ENCODE measurements around the gene FGD5. TPM values are rescaled to one million over a fixed set of nuclear protein-coding genes. Genes with fewer than 3 reads are reported as not detected.

Gene FGD5
- total and polyA plus RNA-seq, 4 experiments from 2014 or later = 0.06 TPM; not detected in 3

GRCh38 chr3:14823393-14823792, 4.6 kb downstream of the FGD5 start:
- Mint-ChIP-seq H3K9me3 (no peaks in the 10 kb centered on the region), H3K36me3 (no peaks in the 10 kb centered on the region), H3K4me3 (no peak overlapping the region), H3K27me3 (peaks cover 2 to 18% of the 10 kb centered on the region in 2 donors), H3K4me1 (no peaks in the 10 kb centered on the region), H3K27ac (no peak overlapping the region)
- H3K27me3 ChIP-seq (ENCODE audit: insufficient read depth, low read length) = peaks cover 5% of the 10 kb centered on the region
- H3K4me3 ChIP-seq (ENCODE audit: low read length in 2 of 2) = no peak overlapping the region
- CTCF ChIA-PET (ENCODE audit: partially characterized antibody) = interaction anchor here (0.8 kb wide), 1 partner anchor 16 kb away, joined by 3 read pairs; no protein-coding TSS in a partner anchor
- H3K9me3 ChIP-seq (ENCODE audit: control insufficient read depth in 1 of 2, low read length in 2 of 2) = no peaks in the 10 kb centered on the region
- POLR2A ChIA-PET (ENCODE audit: partially characterized antibody) = no interaction called here
- DNase-seq = no peak
- no peaks in the 10 kb centered on the region for H3K36me3 ChIP-seq (ENCODE audit: insufficient read depth, low read length)
- no peak overlapping the region for H3K27ac ChIP-seq (ENCODE audit: low read depth, low read length)
- intact Hi-C loops (cut with micrococcal nuclease) = no loop called here
- no peaks in the 10 kb centered on the region for H3K4me1 ChIP-seq (ENCODE audit: insufficient read depth, low read length)

GRCh38 chr3:14823910-14824629, 5.3 kb downstream of the FGD5 start:
- CTCF ChIA-PET (ENCODE audit: partially characterized antibody) = interaction anchor here (0.8 kb wide), 1 partner anchor 15 kb away, joined by 3 read pairs; no protein-coding TSS in a partner anchor

GRCh38 chr3:14824646-14825045, 5.9 kb downstream of the FGD5 start:
- POLR2A ChIA-PET (ENCODE audit: partially characterized antibody) = no interaction called here
- intact Hi-C loops (cut with micrococcal nuclease) = no loop called here
- CTCF ChIA-PET (ENCODE audit: partially characterized antibody) = no interaction called here

More at GRCh38 chr3:14823910-14824629, 5.3 kb downstream of the FGD5 start:
- POLR2A ChIA-PET (ENCODE audit: partially characterized antibody) = no interaction called here
- no peaks in the 10 kb centered on the region for H3K9me3 Mint-ChIP-seq
- DNase-seq = no peak
- intact Hi-C loops (cut with micrococcal nuclease) = no loop called here
- no peak overlapping the region for H3K27ac Mint-ChIP-seq
- Histone ChIP-seq H3K36me3 (ENCODE audit: insufficient read depth, low read length) (no peaks in the 10 kb centered on the region), H3K27ac (ENCODE audit: low read depth, low read length) (no peak overlapping the region), H3K4me1 (ENCODE audit: insufficient read depth, low read length) (no peaks in the 10 kb centered on the region), H3K4me3 (ENCODE audit: low read length in 2 of 2) (no peak overlapping the region), H3K27me3 (ENCODE audit: insufficient read depth, low read length) (peaks cover 5% of the 10 kb centered on the region), H3K9me3 (ENCODE audit: control insufficient read depth in 1 of 2, low read length in 2 of 2) (no peaks in the 10 kb centered on the region)
- H3K4me1 Mint-ChIP-seq = no peaks in the 10 kb centered on the region
- H3K36me3 Mint-ChIP-seq = no peaks in the 10 kb centered on the region
- peaks cover 5 to 20% of the 10 kb centered on the region in 2 donors for H3K27me3 Mint-ChIP-seq
- H3K4me3 Mint-ChIP-seq = no peak overlapping the region

GRCh38 chr3:14826069-14826468, 7.3 kb downstream of the FGD5 start:
- H3K36me3 ChIP-seq (ENCODE audit: insufficient read depth, low read length) = no peaks in the 10 kb centered on the region
- peaks cover 5% of the 10 kb centered on the region for H3K27me3 ChIP-seq (ENCODE audit: insufficient read depth, low read length)
- DNase-seq = no peak
- Mint-ChIP-seq H3K9me3 (no peaks in the 10 kb centered on the region), H3K36me3 (no peaks in the 10 kb centered on the region), H3K4me1 (no peaks in the 10 kb centered on the region), H3K27me3 (peaks cover 9 to 22% of the 10 kb centered on the region in 2 donors), H3K27ac (no peak overlapping the region), H3K4me3 (no peak overlapping the region)
- H3K4me3 ChIP-seq (ENCODE audit: low read length in 2 of 2) = no peak overlapping the region
- H3K4me1 ChIP-seq (ENCODE audit: insufficient read depth, low read length) = no peaks in the 10 kb centered on the region
- H3K9me3 ChIP-seq (ENCODE audit: control insufficient read depth in 1 of 2, low read length in 2 of 2) = no peaks in the 10 kb centered on the region
- H3K27ac ChIP-seq (ENCODE audit: low read depth, low read length) = no peak overlapping the region
- CTCF ChIA-PET (ENCODE audit: partially characterized antibody) = interaction anchor here (2.0 kb wide), 1 partner anchor 90 kb away, joined by 4 read pairs; no protein-coding TSS in a partner anchor
- intact Hi-C loops (cut with micrococcal nuclease) = no loop called here
- POLR2A ChIA-PET (ENCODE audit: partially characterized antibody) = no interaction called here

More at GRCh38 chr3:14824646-14825045, 5.9 kb downstream of the FGD5 start:
- Mint-ChIP-seq H3K4me3 (no peak overlapping the region), H3K9me3 (no peaks in the 10 kb centered on the region), H3K4me1 (no peaks in the 10 kb centered on the region), H3K27me3 (peaks cover 7 to 19% of the 10 kb centered on the region in 2 donors), H3K27ac (no peak overlapping the region), H3K36me3 (no peaks in the 10 kb centered on the region)
- no peak for DNase-seq
- no peak overlapping the region for H3K4me3 ChIP-seq (ENCODE audit: low read length in 2 of 2)
- H3K27ac ChIP-seq (ENCODE audit: low read depth, low read length) = no peak overlapping the region
- peaks cover 5% of the 10 kb centered on the region for H3K27me3 ChIP-seq (ENCODE audit: insufficient read depth, low read length)
- H3K36me3 ChIP-seq (ENCODE audit: insufficient read depth, low read length) = no peaks in the 10 kb centered on the region
- H3K4me1 ChIP-seq (ENCODE audit: insufficient read depth, low read length) = no peaks in the 10 kb centered on the region
- H3K9me3 ChIP-seq (ENCODE audit: control insufficient read depth in 1 of 2, low read length in 2 of 2) = no peaks in the 10 kb centered on the region

GRCh38 chr3:14827776-14828175, 9.0 kb downstream of the FGD5 start:
- DNase-seq = no peak
- Mint-ChIP-seq H3K4me3 (no peak overlapping the region), H3K9me3 (no peaks in the 10 kb centered on the region), H3K27ac (no peak overlapping the region), H3K36me3 (no peaks in the 10 kb centered on the region), H3K27me3 (peaks cover 9 to 18% of the 10 kb centered on the region in 2 donors), H3K4me1 (no peaks in the 10 kb centered on the region)
- H3K36me3 ChIP-seq (ENCODE audit: insufficient read depth, low read length) = no peaks in the 10 kb centered on the region
- no peaks in the 10 kb centered on the region for H3K4me1 ChIP-seq (ENCODE audit: insufficient read depth, low read length)
- POLR2A ChIA-PET (ENCODE audit: partially characterized antibody) = no interaction called here
- peaks cover 5% of the 10 kb centered on the region for H3K27me3 ChIP-seq (ENCODE audit: insufficient read depth, low read length)
- H3K9me3 ChIP-seq (ENCODE audit: control insufficient read depth in 1 of 2, low read length in 2 of 2) = no peaks in the 10 kb centered on the region
- intact Hi-C loops (cut with micrococcal nuclease) = no loop called here
- CTCF ChIA-PET (ENCODE audit: partially characterized antibody) = interaction anchor here (1.8 kb wide), 1 partner anchor 53 kb away, joined by 3 read pairs; no protein-coding TSS in a partner anchor
- no peak overlapping the region for H3K4me3 ChIP-seq (ENCODE audit: low read length in 2 of 2)
- no peak overlapping the region for H3K27ac ChIP-seq (ENCODE audit: low read depth, low read length)

- intact Hi-C loops (cut with micrococcal nuclease) = no loop called here
- H3K27me3 Mint-ChIP-seq = peaks cover 9 to 17% of the 10 kb centered on the region in 2 donors
- CTCF ChIA-PET (ENCODE audit: partially characterized antibody) = no interaction called here
- POLR2A ChIA-PET (ENCODE audit: partially characterized antibody) = no interaction called here
- H3K9me3 Mint-ChIP-seq = no peaks in the 10 kb centered on the region
- H3K27ac ChIP-seq (ENCODE audit: low read depth, low read length) = no peak overlapping the region
- DNase-seq = no peak
- no peaks in the 10 kb centered on the region for H3K9me3 ChIP-seq (ENCODE audit: control insufficient read depth in 1 of 2, low read length in 2 of 2)
- H3K36me3 Mint-ChIP-seq = no peaks in the 10 kb centered on the region
- H3K27me3 ChIP-seq (ENCODE audit: insufficient read depth, low read length) = peaks cover 5% of the 10 kb centered on the region
- H3K4me1 Mint-ChIP-seq = no peaks in the 10 kb centered on the region
- no peak overlapping the region for H3K27ac Mint-ChIP-seq
- no peaks in the 10 kb centered on the region for H3K4me1 ChIP-seq (ENCODE audit: insufficient read depth, low read length)
- H3K4me3 ChIP-seq (ENCODE audit: low read length in 2 of 2) = no peak overlapping the region
- H3K4me3 Mint-ChIP-seq = no peak overlapping the region
- H3K36me3 ChIP-seq (ENCODE audit: insufficient read depth, low read length) = no peaks in the 10 kb centered on the region
Observed at GRCh38 chr3:14829811-14830210, 11.0 kb downstream of the FGD5 start.

- ChIA-PET POLR2A (ENCODE audit: partially characterized antibody) (no interaction called here), CTCF (ENCODE audit: partially characterized antibody) (no interaction called here)
- Mint-ChIP-seq H3K27me3 (peaks cover 11 to 21% of the 10 kb centered on the region in 2 donors), H3K4me1 (peaks cover 0 to 4% (median 0%) of the 10 kb centered on the region in 4 donors), H3K36me3 (no peaks in the 10 kb centered on the region), H3K4me3 (no peak overlapping the region), H3K9me3 (no peaks in the 10 kb centered on the region), H3K27ac (no peak overlapping the region)
- Histone ChIP-seq H3K27ac (ENCODE audit: low read depth, low read length) (no peak overlapping the region), H3K27me3 (ENCODE audit: insufficient read depth, low read length) (no peaks in the 10 kb centered on the region), H3K4me3 (ENCODE audit: low read length in 2 of 2) (no peak overlapping the region), H3K9me3 (ENCODE audit: control insufficient read depth in 1 of 2, low read length in 2 of 2) (no peaks in the 10 kb centered on the region), H3K36me3 (ENCODE audit: insufficient read depth, low read length) (no peaks in the 10 kb centered on the region), H3K4me1 (ENCODE audit: insufficient read depth, low read length) (no peaks in the 10 kb centered on the region)
- no peak for DNase-seq
- intact Hi-C loops (cut with micrococcal nuclease) = no loop called here
Observed at GRCh38 chr3:14831916-14832450, 13.2 kb downstream of the FGD5 start.
